ENCODE results near the gene CDH4.

CDH4 gene

DNA sequence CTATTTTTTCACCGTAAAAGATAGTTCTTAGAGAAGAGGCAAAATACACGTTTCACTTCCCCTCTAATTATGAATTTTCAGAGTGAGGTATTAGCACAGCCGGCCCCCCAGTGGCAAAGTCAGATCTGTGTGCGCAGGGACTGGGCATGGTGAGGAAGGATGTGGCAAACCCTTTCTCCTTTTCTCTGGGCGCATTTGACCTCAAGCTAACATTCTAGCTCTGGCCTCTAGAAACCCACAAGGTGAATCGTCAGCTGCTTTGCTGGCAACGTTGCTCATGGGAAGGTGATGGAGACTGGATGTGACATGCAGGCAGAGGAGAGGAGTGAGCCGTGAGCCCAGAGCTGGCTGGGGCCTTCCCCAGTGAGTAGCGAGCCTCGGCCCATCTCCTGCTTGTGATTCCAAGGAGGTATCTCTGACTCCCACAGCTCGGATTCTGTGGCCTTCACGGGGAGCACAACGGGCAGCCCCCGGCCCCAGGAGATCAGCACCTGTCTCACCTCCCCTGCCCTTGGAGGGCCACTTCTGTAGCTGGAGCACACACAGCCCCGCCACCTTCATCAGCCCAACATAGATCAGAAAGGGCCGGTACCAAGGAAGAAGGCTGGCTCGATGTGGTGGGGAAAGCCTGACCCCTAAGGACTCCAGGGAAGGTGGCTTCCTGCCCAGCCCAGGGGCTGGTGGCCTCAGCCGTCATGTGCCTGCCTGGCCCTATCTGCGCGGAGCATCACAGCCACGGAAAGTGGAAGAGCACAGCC lies 660.8 kb downstream of the CDH4 start:
- FAIRE-seq = no peak

DNA sequence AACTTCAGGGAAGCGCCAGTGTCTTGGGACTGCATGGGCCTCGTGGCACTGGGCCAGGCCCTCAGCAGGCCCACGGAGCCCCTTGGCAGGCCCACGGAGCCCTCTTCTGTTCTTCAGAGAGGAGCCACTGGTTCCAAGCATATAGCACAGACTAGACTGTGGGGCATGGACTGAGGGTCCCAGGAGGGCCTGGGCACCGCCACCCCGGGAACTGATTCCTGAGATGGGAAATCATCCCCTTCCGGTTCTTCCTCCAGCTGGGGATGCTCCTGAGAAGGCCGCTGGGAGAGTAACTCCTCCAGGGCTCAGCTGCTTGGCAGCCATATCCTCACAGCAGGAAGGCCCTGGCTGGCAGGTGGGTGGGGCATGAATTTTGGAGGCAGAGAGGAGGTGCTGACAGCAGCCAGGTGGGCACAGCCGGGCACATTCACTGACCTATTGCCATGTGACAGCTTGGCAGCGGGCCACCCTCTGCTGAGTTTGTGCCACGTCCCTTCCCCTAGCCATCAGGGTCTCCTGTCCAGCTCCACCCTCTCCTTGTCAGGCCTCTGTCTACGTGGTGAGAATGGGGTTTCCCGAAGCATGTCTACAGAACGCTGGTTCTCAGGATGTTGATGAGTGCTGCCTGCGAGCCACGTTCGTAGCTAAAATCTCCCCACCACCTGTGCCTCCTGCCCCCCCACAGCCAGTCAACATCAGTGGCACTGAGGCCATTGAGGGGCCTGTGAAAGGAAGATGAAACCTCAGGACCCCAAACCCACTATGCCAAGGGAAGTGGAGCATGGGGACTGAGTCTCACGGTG lies 661.6 kb downstream of the CDH4 start:
- no peak for FAIRE-seq

DNA sequence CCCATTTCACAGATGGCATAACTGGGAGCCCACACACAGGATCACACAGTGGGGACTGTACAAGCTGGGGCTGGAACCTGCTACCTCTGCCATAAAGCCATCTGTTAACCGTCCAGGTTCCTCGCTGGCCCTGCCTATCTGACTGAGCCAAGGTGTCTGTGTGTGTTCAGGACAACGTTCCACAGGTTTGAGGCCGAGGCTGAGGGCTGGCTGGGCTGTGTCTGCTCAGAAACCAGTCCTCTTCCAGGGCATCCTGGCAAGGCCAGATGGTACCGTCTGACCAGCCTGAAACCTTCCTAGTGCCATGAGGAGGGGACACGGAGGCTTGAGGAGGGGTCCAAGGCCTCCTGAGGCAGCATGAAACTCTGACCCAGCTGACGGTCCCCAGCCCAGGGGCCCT lies 663.0 kb downstream of the CDH4 start:
- FAIRE-seq = no peak

DNA sequence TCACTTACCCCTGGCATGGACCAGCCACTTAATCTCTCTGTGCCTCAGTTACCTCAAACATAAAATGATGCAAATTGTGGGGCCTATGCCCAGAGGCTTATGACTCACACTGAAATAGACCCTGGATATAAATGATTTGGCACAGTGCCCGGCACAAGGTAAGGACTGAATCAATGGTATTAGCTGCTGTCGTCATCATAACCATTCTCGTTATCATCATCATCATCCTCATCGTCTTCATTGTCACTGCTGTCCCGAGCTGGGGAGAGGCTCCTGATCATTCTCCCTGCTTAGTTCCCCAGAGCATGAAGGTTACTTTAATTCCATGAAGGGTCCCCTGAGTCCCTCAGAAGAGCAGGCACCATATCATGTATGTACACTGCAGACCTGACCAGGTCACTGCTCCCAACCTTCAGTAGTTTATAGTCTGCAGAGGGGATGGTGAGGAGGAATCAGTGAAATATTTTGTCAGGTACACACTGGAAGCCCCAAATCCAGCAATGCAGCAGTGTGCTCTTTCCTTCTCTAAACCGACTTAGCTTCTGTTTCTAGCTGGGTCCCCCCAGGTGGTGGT lies 664.3 kb downstream of the CDH4 start:
- FAIRE-seq = no peak

DNA sequence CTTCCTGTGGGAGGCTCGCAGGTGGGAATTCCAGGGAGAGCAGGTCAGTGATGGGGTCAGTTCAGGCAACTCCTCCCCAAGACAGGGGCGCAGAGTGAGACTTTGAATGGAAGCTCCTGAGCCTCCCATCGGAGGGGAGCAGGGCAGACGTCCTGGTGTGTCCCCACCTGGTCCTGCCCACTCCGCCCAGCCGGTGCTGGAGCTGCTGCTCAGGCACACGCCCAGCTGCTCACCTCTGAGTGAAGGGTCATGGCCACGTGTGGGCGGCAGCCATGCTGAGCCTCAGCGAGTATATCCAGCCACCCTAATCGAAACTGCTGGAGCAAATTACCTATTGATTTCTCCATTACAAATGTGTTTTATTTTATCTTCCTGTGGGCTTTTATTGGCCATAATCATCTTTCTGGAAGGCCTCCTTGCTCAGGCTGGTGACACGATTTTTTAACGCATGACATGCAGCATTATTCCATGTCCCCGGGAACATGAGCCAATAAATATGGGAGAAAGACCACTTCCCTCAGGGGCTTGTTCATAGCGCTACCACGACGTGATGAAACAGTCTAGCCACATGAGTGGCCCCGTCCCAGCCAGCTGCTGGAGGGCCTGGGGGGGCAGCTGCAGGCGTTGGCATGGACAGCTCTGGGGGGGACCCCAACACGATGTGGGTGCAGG lies 665.5 kb downstream of the CDH4 start:
- no peak for FAIRE-seq

DNA sequence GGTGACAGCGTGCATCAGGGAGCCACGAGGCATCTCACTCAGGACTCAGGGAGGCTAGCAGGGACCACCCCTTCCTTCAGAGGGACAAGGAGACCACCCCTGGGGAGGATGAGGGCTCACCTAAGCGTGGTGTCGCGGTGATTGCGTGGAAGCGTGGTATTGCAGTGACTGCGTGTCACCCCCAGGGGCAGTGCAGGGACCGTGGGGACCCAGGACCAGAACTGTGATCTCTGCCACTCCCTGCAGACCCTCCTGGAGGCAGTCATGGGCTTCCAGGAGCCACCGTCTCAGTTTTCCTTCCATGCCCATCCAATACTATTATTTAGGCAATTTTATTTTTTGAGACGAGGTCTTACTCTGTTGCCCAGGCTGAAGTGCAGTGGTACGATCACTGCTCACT lies 666.5 kb downstream of the CDH4 start:
- FAIRE-seq = no peak

DNA sequence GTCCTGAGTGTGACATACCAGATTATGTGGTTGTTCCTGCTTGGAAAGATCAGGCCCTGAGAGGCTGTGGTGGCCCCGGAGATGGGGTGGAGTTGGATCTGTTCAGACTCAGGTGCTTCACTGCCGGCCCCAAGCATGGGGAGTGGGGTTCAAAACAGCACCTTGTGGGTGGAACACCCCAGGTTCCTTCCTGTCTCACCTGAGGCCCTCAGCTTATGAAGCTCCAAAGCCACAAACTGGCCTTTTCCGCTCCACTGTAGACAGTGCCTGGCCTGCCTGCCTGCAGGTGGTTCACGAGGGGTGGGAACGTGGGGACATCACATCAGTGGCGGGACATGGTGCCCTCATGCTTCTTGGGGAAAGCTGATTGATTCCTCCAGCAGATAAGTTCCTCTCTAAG lies 667.2 kb downstream of the CDH4 start:
- no peak for FAIRE-seq

DNA sequence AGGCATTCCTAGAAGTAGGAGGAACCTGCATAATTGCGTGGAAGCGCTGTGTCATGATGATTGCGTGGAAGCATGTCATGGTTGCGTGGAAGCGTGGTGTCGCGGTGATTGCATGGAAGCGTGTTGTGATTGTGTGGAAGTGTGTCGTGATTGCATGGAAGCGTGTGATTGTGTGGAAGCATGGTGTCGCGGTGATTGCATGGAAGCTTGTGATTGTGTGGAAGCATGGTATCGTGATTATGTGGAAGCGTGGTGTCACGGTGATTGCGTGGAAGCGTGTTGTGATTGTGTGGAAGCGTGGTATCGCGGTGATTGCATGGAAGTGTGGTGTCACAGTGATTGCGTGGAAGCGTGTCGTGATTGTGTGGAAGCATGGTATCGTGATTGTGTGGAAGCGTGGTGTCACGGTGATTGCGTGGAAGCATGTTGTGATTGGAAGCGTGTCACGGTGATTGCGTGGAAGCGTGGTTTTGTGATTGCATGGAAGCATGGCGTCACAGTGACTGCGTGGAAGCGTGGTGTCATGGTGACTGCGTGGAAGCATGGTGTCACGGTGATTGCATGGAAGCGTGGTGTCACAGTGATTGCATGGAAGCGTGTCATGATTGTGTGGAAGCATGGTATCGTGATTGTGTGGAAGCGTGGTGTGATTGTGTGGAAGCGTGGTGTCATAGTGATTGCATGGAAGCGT lies 667.8 kb downstream of the CDH4 start:
- no peak for FAIRE-seq

DNA sequence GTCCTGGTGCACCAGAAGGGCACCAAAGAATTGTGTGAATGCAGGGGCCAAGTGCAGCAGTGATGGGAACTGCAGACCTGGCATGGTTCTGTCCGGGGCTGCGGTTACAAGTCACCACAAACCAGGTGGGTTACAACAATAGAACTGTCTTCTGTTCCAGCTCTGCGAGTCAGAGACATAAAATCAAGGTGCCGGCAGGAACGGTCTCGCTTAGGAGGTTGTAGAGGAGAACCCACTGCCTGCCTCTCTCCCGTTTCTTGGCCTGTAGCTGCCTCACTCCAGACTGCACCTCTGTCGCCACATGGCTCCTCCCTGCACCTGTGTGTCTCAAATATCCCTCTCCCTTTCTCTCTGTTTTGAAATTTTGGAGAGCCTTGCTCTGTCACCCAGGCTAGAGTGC lies 670.4 kb downstream of the CDH4 start:
- no peak for FAIRE-seq

DNA sequence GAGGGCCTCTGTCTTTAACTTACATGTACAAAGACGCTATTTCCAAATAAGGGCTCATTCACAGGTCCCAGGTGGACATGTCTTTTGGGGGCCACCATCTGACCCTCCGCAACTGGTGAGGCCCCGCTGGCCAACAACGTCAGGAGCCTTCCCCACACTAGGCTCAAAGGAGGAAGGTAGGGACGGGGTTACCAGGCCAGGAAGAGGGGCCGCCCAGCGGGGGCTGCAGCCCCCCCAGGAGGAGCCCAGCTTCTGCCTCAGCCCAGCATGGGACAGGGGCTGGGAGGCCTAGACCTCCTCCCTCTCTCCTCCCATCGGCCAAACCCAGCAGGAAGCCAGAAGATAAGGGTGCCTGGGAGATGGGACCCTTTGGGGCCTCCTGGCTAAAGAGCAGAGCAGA lies 670.9 kb downstream of the CDH4 start:
- no peak for FAIRE-seq

DNA sequence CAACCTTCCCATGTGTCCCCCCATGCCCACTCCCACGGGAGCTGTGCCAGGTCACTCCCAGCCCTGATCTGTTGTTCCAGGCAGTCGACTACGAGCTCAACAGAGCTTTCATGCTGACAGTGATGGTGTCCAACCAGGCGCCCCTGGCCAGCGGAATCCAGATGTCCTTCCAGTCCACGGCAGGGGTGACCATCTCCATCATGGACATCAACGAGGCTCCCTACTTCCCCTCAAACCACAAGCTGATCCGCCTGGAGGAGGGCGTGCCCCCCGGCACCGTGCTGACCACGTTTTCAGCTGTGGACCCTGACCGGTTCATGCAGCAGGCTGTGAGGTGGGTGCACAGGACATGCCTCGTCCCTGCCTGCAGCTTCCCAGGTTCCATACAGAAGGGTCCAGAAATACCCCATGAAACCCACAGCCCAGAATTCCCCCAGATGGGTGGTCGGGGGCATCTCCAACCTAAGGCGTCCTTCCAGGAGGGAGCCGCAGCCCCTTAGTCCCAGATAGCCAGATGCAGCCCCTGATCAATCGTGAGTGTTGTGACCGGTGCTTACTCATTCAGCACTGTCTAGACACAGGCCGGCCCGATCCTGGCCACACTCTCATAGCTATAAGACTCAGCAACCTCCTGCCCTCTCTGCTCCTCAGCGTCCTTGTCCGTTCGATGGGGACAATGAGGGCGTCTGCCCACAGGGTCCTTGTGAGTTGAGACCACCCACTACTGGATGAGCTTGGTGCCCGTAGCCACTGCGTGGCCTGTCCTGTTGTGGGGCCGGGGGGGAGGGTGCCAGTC lies 671.5 kb downstream of the CDH4 start:
- no peak for FAIRE-seq

DNA sequence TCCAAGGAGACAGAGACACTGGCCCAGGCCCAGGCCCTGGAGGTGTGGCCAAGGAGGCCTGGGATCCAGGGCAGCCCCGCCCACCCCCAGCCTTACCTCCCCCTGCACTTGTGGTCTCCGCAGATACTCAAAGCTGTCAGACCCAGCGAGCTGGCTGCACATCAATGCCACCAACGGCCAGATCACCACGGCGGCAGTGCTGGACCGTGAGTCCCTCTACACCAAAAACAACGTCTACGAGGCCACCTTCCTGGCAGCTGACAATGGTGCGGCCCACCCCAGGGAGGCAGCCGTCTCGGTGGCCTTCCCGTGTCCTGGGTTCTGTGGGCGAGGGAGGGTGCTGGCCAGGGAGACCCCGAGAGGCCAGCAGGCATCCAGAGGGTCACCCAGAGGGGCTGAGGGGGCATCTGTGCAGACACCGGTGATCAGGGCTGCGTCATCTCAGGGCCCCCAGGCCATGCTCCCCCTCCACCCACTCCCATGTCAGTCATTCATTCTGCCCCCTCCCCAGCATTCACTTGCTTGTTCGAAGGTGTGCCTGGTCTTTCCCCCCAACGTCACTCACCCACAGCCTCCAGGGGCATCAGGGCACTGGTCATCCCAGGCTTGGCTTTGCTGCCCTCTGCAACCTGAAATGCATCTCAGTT lies 672.3 kb downstream of the CDH4 start:
- FAIRE-seq = no peak

DNA sequence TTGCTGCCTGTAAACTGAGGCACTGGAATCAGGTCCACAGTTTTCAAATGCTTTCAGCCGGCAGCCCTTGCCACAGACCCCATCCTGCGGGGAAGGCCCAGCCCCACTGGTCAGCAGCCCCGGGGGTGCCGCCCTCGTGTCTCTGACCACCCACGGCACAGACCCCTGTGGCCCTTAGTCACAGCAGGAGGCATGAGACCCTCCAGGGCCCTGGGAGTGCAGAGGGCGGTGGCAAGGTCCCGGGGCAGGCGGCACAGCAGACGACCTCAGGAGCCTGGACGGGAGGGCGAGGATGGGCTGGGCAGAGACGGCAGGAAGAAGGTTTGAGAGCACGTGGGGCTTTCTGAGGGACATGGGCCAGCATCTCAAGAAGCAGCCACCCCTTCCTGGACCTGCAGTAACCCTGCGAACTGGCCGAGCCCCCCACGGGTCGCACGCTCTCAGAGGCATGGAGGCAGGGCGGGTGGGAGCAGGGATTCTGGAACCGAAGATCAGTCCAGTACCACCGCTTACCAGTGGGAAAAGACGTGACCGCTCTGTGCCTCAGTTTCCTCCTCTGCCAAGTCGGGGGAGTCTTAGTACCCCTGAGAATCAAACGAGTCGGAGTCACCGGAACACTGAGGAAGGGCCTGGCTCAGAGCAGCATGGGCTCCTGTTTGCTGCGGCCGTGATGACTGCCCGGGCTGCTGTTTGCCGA lies 672.9 kb downstream of the CDH4 start:
- FAIRE-seq = no peak

DNA sequence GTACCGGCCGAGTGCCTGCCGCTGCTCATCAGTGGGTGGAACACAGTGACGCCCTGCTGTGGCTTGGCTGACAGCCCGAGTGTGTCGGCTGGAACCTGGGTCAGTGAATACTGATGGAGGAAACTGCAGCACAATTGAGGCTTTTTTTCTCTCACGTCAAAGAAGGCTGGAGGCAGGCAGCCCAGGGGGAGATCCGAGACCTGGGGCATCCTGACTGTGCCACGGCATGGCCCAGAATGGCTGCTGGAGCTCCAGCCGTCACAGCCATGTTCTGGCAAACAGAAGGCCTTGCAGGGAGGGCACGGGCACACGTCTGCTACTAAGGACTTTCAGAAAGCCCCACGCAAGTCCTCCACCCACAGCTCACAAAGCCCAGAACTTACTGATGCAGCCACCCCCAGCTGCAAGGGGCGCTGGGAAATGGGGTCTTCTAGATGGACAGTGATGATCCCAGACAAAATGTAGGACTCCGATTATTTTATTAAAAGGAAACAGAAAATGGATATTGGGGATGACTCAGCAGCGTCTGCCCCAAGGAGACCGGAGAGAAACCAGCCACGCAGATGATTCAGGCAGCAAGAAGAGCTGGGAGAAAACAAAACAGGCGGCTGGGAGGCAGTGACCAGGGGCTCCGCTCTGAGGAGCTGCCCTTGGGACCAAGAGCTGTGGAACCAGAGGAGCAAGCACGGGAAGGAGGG lies 673.6 kb downstream of the CDH4 start:
- no peak for FAIRE-seq

DNA sequence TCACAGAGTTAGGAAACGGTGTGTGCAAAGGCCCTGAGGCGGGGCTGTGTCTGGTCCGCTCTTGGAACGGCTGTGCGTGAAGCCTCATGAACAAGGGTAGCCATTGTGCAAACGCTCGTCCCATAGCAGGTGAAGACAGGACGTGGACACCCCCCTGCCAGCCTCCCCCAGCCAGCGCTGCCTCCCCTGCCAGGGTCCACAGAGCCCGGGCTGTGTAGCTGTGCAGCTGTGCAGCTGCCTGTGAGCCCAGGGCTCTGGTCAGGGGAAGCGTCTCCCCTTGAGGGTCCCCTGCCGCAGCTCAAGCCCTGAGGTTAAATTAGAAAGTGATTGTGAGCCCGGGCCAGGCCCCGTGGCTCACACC lies 674.2 kb downstream of the CDH4 start:
- FAIRE-seq = no peak

DNA sequence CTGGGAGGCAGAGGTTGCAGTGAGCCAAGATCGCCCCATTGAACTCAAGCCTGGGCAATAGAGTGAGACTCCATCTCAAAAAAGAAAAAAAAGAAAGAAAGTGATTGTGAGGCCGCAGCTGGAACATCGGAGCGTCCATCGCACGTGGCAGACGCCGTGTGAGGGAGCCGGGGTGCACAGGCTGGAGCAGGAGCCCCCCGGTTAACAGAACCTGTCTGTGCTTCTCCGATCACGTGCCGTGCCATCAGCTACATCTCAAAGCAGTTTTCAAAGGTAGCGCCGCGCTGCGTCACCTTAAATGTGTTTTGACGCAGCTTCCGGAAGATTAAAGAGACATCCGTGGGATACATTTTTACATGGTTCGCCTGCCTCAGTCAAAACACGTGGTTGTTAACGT lies 674.7 kb downstream of the CDH4 start:
- no peak for FAIRE-seq

DNA sequence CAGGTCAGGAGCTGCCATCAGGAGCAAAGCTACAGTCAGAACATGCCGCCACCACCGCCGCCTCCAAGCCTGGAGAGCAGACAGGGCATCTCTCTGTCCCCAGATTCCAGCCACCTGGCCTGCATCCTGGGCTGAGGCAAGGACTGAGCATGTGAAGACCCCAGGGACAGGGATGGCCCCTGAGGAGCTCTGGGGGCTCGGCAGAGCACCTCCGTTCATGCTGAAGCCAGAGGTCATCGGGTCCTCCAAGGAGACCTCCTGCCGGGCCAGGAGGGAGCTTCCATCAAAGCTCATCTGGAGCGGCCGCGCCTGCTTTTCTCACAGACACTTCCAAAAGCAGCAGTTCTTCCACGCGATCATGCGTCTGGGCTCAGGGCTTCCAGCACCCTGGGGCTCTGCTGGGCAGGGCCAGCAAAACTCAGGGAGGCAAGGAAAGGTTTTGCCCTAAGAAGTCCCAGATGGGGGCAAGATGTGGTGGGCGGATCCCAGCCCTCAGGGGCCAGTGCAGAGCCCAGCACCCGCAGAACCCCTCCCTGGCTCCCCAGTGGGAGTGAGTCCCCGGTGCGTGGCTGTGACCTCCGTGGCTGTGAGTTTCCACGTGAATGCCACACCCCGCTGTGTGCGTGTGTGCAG lies 675.2 kb downstream of the CDH4 start:
- no peak for FAIRE-seq

DNA sequence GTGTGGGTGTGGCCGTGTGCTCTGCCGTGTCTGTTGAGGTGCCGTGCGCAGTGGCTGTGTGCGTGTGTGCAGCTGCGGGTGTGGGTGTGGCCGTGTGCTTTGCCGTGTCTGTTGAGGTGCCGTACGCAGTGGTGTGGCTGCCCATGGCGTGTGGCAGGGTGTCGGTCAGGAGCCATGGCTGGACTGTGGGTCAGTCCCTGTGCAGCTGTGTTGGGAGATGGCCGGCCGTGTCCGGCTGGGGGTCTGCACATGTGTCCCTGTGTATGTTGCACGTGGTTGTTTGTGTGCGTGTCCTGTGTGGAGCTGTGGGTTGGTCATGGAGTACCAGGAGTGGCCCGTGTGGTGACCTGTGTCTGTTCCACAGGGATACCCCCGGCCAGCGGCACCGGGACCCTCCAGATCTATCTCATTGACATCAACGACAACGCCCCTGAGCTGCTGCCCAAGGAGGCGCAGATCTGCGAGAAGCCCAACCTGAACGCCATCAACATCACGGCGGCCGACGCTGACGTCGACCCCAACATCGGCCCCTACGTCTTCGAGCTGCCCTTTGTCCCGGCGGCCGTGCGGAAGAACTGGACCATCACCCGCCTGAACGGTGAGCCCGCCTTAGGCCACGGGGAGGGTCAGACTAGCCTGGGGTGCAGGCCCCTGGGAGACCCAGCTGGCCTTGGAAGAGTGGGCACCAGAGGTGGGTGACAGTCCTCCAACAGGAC lies 675.9 kb downstream of the CDH4 start:
- no peak for FAIRE-seq

DNA sequence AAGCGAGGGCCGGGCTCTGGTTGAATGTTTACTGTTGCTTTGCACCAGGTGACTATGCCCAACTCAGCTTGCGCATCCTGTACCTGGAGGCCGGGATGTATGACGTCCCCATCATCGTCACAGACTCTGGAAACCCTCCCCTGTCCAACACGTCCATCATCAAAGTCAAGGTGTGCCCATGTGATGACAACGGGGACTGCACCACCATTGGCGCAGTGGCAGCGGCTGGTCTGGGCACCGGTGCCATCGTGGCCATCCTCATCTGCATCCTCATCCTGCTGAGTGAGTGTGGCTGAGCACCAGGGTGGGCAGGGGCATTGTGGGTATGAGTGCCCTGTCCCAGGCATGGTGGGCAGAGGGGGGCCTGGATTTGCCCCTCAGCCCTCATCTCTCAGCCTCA lies 677.5 kb downstream of the CDH4 start:
- no peak for FAIRE-seq

All from A204.1 (cell line).